T-helper 1 cell (primary cell): Measurements from ENCODE around the gene SNAI1.

Experiments
- DNase-seq, 5 donors: peaks; one replicate each; pipeline ENCODE4 v3.0.0-alpha.2; 2012 to 2020

SNAI1 gene

GRCh38 chr20:50014570-50015562 is 32.1 kb downstream of the SNAI1 start:
- DNase-seq = no peak

GRCh38 chr20:50015636-50015992 is 32.8 kb downstream of the SNAI1 start:
- no peak for DNase-seq

GRCh38 chr20:50015993-50016770 is 33.4 kb downstream of the SNAI1 start:
- no peak for DNase-seq

GRCh38 chr20:50017160-50017559 is 34.4 kb downstream of the SNAI1 start:
- DNase-seq = no peak

- DNase-seq = no peak
Observed at GRCh38 chr20:50017576-50018248, 34.9 kb downstream of the SNAI1 start.

- no peak for DNase-seq
Observed at GRCh38 chr20:50019466-50020256, 36.9 kb downstream of the SNAI1 start.

GRCh38 chr20:50020288-50020687 is 37.5 kb downstream of the SNAI1 start:
- DNase-seq = peak in 1 of 5 donors; percentile 27

GRCh38 chr20:50022676-50023075 is 39.9 kb downstream of the SNAI1 start:
- DNase-seq = no peak

GRCh38 chr20:50023116-50023805 is 40.5 kb downstream of the SNAI1 start:
- DNase-seq = no peak

- DNase-seq = no peak
Observed at GRCh38 chr20:50026746-50027575, 44.2 kb downstream of the SNAI1 start.

DNA sequence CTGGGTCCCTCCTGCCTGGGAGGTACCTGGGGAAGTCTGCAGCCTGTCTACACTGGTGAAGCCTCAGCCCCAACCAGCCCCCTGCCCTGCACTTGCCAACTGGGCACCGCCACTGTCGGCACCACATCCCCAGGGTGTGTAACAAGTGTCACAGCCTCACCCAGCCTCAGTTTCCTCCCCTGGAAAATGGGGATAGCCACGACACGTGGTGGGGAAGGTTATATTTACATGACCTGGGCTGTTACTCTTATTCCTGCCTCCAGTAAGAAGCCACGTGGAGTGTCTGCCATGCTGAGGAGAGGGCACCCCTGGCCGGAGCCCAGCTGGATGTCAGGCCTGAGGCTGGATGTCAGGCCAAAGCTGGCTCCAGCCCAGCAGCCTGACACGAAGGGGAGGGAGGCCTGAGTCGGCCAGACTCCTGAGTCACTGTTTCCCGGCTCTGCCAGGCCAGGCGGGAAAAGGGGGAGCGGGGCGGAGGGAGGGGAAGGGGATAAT is 44.9 kb downstream of the SNAI1 start:
- DNase-seq = no peak

DNA sequence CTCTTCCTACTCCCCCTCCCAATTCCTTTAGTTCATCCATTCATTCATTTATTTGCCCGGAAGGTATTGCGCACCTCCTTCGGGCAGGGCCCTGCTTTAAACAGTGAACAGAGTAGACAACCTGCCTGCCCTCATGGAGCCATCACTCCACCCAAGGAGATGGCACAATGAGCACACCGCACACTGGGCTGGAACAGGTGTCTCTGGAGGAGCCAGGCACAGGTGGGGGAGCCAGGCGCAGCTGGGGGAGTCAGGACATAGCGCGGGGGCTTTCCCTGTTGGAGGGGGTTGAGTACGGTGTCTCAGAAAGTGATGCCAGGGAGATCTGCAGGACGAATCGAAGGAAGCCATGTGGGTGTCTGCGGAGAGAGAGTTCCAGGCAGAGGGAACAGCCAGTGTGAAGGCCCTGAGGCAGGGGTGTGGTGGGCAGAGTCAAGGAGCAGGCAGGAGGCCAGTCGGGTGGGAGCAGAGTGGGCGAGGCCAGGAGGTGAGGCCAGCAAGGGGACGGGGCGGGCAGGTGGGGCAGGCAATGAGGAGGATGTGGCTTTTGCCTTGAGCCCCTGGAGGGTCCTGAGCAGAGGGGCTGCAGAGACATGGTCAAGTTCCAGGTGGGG is 46.4 kb downstream of the SNAI1 start:
- DNase-seq = no peak

DNA sequence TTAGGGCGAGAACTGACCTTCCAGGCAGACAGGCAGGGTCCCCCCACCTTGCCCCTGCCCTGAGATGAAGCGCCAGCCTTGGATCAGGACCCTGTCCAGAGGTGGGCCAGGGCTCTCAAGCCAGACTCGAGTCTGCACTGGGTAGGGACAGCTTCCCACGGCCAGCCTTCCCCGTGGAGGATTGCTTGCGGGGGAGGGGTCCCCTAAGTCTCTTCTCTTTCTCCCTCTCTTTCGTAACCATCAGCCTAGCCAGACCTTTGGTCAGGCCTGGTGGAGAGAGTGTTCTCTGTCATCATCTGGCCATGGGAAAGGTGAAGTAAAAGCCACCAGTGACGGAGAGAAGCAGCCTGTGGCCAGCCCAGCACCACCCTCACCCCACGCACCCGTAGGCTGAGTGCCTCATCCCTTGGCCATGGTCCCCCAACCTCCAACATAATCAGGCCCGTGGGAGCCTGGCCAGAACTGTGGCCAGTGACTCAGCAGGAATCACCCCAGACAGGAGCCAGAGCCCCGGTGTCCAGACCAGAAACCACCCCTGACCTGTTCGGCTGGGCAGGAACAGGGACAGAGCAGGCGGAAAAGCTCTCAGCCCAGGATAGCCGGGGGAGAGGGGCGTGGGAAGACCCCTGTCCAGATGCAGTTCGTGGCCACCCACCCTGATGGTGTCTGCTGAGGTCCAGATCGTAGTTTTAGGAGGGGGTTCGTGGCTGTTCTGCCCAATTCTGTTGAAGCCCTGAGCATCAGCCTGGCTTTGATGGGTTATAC is 47.1 kb downstream of the SNAI1 start:
- no peak for DNase-seq

- DNase-seq = no peak
Observed at GRCh38 chr20:50032955-50033666, 50.3 kb downstream of the SNAI1 start.

- DNase-seq = no peak
Observed at GRCh38 chr20:50034567-50035180, 51.9 kb downstream of the SNAI1 start.

GRCh38 chr20:50036703-50037102 is 53.9 kb downstream of the SNAI1 start:
- DNase-seq = no peak

- DNase-seq = no peak
Observed at GRCh38 chr20:50037123-50037522, 54.3 kb downstream of the SNAI1 start.

GRCh38 chr20:50037575-50037974 is 54.8 kb downstream of the SNAI1 start:
- no peak for DNase-seq
